Measurements from ENCODE around the gene ADAMTS15. TPM values are rescaled to one million over a fixed set of nuclear protein-coding genes. Genes with fewer than 3 reads are reported as not detected.

Gene ADAMTS15
- total RNA-seq, 1 donor from 2014 or later, result 15.7 TPM

DNA sequence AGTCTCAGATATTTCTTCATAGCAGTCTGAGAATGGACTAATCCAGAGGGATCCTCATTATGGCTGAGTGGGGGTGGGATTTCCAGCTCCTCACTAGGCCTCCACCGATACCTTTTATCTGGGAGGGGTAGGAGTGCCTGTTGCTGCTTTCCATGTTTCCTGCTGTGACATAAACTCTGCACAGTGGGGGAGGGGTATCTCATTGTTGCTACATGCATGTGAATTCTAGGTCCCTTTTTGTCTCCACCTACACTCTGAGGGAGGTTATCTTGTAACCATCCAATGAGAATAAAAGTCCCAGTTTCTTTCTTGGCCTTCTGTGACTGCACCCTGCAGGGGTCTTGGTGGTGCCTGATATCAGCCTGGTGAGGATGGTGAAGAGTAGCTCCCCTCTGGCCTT, 60.5 kb downstream of the ADAMTS15 start:
- Histone ChIP-seq H3K9ac (ENCODE audit: low read depth in 1 of 3, low read length in 3 of 3) (no peak overlapping the region), H3K27me3 (ENCODE audit: control insufficient read depth in 3 of 3, insufficient read depth in 3 of 3, low read length in 3 of 3) (no peaks in the 10 kb centered on the region), H3K4me3 (ENCODE audit: low read length in 3 of 3) (no peak overlapping the region), H3K36me3 (ENCODE audit: control insufficient read depth in 3 of 3, insufficient read depth in 3 of 3, low read length in 3 of 3) (no peaks in the 10 kb centered on the region), H3K9me3 (ENCODE audit: control insufficient read depth in 3 of 3, low read length in 3 of 3) (no peaks in the 10 kb centered on the region), H3K4me1 (ENCODE audit: control insufficient read depth in 3 of 3, insufficient read depth in 3 of 3, low read length in 3 of 3) (peaks cover 12 to 21% (median 14%) of the 10 kb centered on the region in 3 donors), H3K27ac (ENCODE audit: low read depth, low read length) (no peak overlapping the region)

- peaks cover 22 to 31% (median 24%) of the 10 kb centered on the region in 3 donors for H3K4me1 ChIP-seq (ENCODE audit: control insufficient read depth in 3 of 3, insufficient read depth in 3 of 3, low read length in 3 of 3)
- H3K9ac ChIP-seq (ENCODE audit: low read depth in 1 of 3, low read length in 3 of 3), result no peak overlapping the region
- H3K36me3 ChIP-seq (ENCODE audit: control insufficient read depth in 3 of 3, insufficient read depth in 3 of 3, low read length in 3 of 3), result no peaks in the 10 kb centered on the region
- no peak overlapping the region for H3K4me3 ChIP-seq (ENCODE audit: low read length in 3 of 3)
- H3K27me3 ChIP-seq (ENCODE audit: control insufficient read depth in 3 of 3, insufficient read depth in 3 of 3, low read length in 3 of 3), result no peaks in the 10 kb centered on the region
- H3K27ac ChIP-seq (ENCODE audit: low read depth, low read length), result no peak overlapping the region
- no peaks in the 10 kb centered on the region for H3K9me3 ChIP-seq (ENCODE audit: control insufficient read depth in 3 of 3, low read length in 3 of 3)
Observed at GRCh38 chr11:130509942-130510341, 61.5 kb downstream of the ADAMTS15 start.

GRCh38 chr11:130510407-130511006, 62.1 kb downstream of the ADAMTS15 start:
- Histone ChIP-seq H3K9me3 (ENCODE audit: control insufficient read depth in 3 of 3, low read length in 3 of 3) (no peaks in the 10 kb centered on the region), H3K27me3 (ENCODE audit: control insufficient read depth in 3 of 3, insufficient read depth in 3 of 3, low read length in 3 of 3) (no peaks in the 10 kb centered on the region), H3K4me1 (ENCODE audit: control insufficient read depth in 3 of 3, insufficient read depth in 3 of 3, low read length in 3 of 3) (peaks cover 28 to 37% (median 30%) of the 10 kb centered on the region in 3 donors), H3K36me3 (ENCODE audit: control insufficient read depth in 3 of 3, insufficient read depth in 3 of 3, low read length in 3 of 3) (no peaks in the 10 kb centered on the region), H3K4me3 (ENCODE audit: low read length in 3 of 3) (no peak overlapping the region), H3K9ac (ENCODE audit: low read depth in 1 of 3, low read length in 3 of 3) (no peak overlapping the region), H3K27ac (ENCODE audit: low read depth, low read length) (no peak overlapping the region)

- Histone ChIP-seq H3K4me1 (ENCODE audit: control insufficient read depth in 3 of 3, insufficient read depth in 3 of 3, low read length in 3 of 3) (peaks cover 35 to 47% (median 39%) of the 10 kb centered on the region in 3 donors), H3K27ac (ENCODE audit: low read depth, low read length) (no peak overlapping the region), H3K36me3 (ENCODE audit: control insufficient read depth in 3 of 3, insufficient read depth in 3 of 3, low read length in 3 of 3) (no peaks in the 10 kb centered on the region), H3K4me3 (ENCODE audit: low read length in 3 of 3) (no peak overlapping the region), H3K9ac (ENCODE audit: low read depth in 1 of 3, low read length in 3 of 3) (no peak overlapping the region), H3K9me3 (ENCODE audit: control insufficient read depth in 3 of 3, low read length in 3 of 3) (no peaks in the 10 kb centered on the region), H3K27me3 (ENCODE audit: control insufficient read depth in 3 of 3, insufficient read depth in 3 of 3, low read length in 3 of 3) (no peaks in the 10 kb centered on the region)
Observed at GRCh38 chr11:130511765-130512164, 63.3 kb downstream of the ADAMTS15 start.

GRCh38 chr11:130512662-130513061, 64.2 kb downstream of the ADAMTS15 start:
- H3K4me1 ChIP-seq (ENCODE audit: control insufficient read depth in 3 of 3, insufficient read depth in 3 of 3, low read length in 3 of 3), result peaks cover 35 to 47% (median 39%) of the 10 kb centered on the region in 3 donors
- no peaks in the 10 kb centered on the region for H3K36me3 ChIP-seq (ENCODE audit: control insufficient read depth in 3 of 3, insufficient read depth in 3 of 3, low read length in 3 of 3)
- peak overlapping the region in 1 of 3 donors; percentile 69 for H3K9ac ChIP-seq (ENCODE audit: low read depth in 1 of 3, low read length in 3 of 3)
- no peaks in the 10 kb centered on the region for H3K9me3 ChIP-seq (ENCODE audit: control insufficient read depth in 3 of 3, low read length in 3 of 3)
- no peak overlapping the region for H3K27ac ChIP-seq (ENCODE audit: low read depth, low read length)
- H3K27me3 ChIP-seq (ENCODE audit: control insufficient read depth in 3 of 3, insufficient read depth in 3 of 3, low read length in 3 of 3), result no peaks in the 10 kb centered on the region
- peak overlapping the region in 1 of 3 donors; percentile 8 for H3K4me3 ChIP-seq (ENCODE audit: low read length in 3 of 3)

DNA sequence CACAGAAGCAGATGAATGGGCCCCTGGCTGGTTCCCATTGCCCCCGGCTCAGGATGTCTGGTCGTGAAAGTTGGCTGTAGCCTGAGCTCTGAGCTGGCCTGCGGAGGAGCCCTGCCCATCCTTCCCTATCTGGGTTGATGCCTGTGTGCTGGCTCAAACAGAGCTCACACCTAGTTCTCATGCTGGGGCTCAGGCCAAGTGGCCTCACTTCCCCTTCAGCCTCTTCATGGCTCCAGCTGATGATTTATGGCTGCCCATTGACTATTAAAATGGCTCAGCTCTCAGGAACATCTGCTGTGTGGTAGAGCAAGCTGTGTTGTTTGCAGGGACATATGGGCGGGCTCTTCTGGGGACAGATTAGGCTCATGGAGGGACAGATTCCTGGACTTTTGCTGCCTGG, 64.7 kb downstream of the ADAMTS15 start:
- H3K36me3 ChIP-seq (ENCODE audit: control insufficient read depth in 3 of 3, insufficient read depth in 3 of 3, low read length in 3 of 3), result no peaks in the 10 kb centered on the region
- H3K9ac ChIP-seq (ENCODE audit: low read depth in 1 of 3, low read length in 3 of 3), result peak overlapping the region in 1 of 3 donors; percentile 69
- no peak overlapping the region for H3K27ac ChIP-seq (ENCODE audit: low read depth, low read length)
- peak overlapping the region in 1 of 3 donors; percentile 8 for H3K4me3 ChIP-seq (ENCODE audit: low read length in 3 of 3)
- peaks cover 35 to 47% (median 39%) of the 10 kb centered on the region in 3 donors for H3K4me1 ChIP-seq (ENCODE audit: control insufficient read depth in 3 of 3, insufficient read depth in 3 of 3, low read length in 3 of 3)
- H3K9me3 ChIP-seq (ENCODE audit: control insufficient read depth in 3 of 3, low read length in 3 of 3), result no peaks in the 10 kb centered on the region
- H3K27me3 ChIP-seq (ENCODE audit: control insufficient read depth in 3 of 3, insufficient read depth in 3 of 3, low read length in 3 of 3), result no peaks in the 10 kb centered on the region

DNA sequence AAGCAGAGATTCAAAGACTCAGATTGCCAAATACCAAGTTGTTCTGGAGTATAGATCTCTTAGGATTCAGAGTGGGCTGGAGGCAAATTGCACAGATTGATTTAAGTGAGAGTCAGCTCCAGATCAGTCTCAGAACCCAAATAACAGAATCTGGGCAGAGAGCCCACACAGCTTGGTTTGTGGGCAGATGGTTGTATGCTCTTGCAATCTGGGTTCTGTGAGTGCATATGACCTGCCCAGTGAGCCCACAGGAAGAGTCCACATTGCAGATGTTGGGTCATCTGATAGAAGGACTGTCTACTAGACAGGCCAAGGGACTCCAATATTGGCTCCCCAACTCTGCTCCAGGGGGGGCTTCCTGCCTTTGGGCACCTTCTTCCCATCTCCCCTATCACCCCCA, 65.9 kb downstream of the ADAMTS15 start:
- Histone ChIP-seq H3K27ac (ENCODE audit: low read depth, low read length) (no peak overlapping the region), H3K9me3 (ENCODE audit: control insufficient read depth in 3 of 3, low read length in 3 of 3) (no peaks in the 10 kb centered on the region), H3K27me3 (ENCODE audit: control insufficient read depth in 3 of 3, insufficient read depth in 3 of 3, low read length in 3 of 3) (no peaks in the 10 kb centered on the region), H3K4me1 (ENCODE audit: control insufficient read depth in 3 of 3, insufficient read depth in 3 of 3, low read length in 3 of 3) (peaks cover 35 to 47% (median 39%) of the 10 kb centered on the region in 3 donors), H3K4me3 (ENCODE audit: low read length in 3 of 3) (no peak overlapping the region), H3K9ac (ENCODE audit: low read depth in 1 of 3, low read length in 3 of 3) (peak overlapping the region in 1 of 3 donors; percentile 10), H3K36me3 (ENCODE audit: control insufficient read depth in 3 of 3, insufficient read depth in 3 of 3, low read length in 3 of 3) (no peaks in the 10 kb centered on the region)

- Histone ChIP-seq H3K9ac (ENCODE audit: low read depth in 1 of 3, low read length in 3 of 3) (peak overlapping the region in 1 of 3 donors; percentile 10), H3K9me3 (ENCODE audit: control insufficient read depth in 3 of 3, low read length in 3 of 3) (no peaks in the 10 kb centered on the region), H3K27ac (ENCODE audit: low read depth, low read length) (no peak overlapping the region), H3K36me3 (ENCODE audit: control insufficient read depth in 3 of 3, insufficient read depth in 3 of 3, low read length in 3 of 3) (no peaks in the 10 kb centered on the region), H3K4me1 (ENCODE audit: control insufficient read depth in 3 of 3, insufficient read depth in 3 of 3, low read length in 3 of 3) (peaks cover 35 to 48% (median 39%) of the 10 kb centered on the region in 3 donors), H3K27me3 (ENCODE audit: control insufficient read depth in 3 of 3, insufficient read depth in 3 of 3, low read length in 3 of 3) (no peaks in the 10 kb centered on the region), H3K4me3 (ENCODE audit: low read length in 3 of 3) (no peak overlapping the region)
Observed at GRCh38 chr11:130514851-130515250, 66.4 kb downstream of the ADAMTS15 start.

DNA sequence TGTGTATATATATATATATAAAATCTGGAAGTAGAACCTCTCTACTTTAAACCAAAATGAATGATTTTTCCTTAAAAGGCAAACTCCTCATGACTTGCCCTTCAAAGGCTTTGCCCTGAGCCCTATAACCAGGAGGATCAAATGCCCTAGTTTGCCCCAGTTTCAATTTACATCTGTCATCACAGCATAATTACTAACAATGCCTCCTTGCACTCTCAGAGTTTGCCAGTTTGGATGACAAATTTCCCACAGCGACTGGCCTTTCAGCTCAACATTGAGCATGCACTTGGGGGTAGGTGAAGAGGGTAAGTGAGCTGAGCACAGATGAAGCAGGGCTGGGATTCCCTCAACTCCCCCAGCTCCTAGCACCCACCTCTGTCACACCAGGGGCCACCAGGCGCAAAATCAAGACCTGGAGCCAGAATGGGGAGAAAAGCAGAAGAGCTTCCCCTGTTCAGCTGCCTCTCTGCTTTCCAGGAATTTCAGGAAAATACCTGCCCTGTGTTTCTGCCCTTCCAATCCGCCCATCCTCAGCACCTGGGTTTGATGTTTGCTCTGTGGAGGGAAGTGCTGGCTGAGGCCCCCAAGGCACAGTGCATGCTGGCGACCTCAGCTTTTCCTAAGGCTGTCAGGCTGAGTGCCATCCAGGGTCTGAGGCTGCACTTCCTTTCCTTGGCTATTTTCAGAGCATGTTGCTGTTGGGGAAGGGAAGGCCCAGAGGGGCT, 67.5 kb downstream of the ADAMTS15 start:
- Histone ChIP-seq H3K4me1 (ENCODE audit: control insufficient read depth in 3 of 3, insufficient read depth in 3 of 3, low read length in 3 of 3) (peaks cover 35 to 52% (median 43%) of the 10 kb centered on the region in 3 donors), H3K27ac (ENCODE audit: low read depth, low read length) (no peak overlapping the region)

More for the DNA sequence above, 67.5 kb downstream of the ADAMTS15 start:
- no peaks in the 10 kb centered on the region for H3K9me3 ChIP-seq (ENCODE audit: control insufficient read depth in 3 of 3, low read length in 3 of 3)
- no peak overlapping the region for H3K4me3 ChIP-seq (ENCODE audit: low read length in 3 of 3)
- H3K36me3 ChIP-seq (ENCODE audit: control insufficient read depth in 3 of 3, insufficient read depth in 3 of 3, low read length in 3 of 3), result no peaks in the 10 kb centered on the region
- H3K27me3 ChIP-seq (ENCODE audit: control insufficient read depth in 3 of 3, insufficient read depth in 3 of 3, low read length in 3 of 3), result no peaks in the 10 kb centered on the region
- peak overlapping the region in 1 of 3 donors; percentile 51 for H3K9ac ChIP-seq (ENCODE audit: low read depth in 1 of 3, low read length in 3 of 3)
